MV-4-11 (cell line): ENCODE data around the gene MLLT11.
A peak's percentile ranks its signal among the peaks of the same experiment; 100 is the strongest.

Experiments
- DNase-seq: peaks from one replicate; lab custom pipeline; 2025; lab: John Stamatoyannopoulos, UW

MLLT11 gene, protein sequence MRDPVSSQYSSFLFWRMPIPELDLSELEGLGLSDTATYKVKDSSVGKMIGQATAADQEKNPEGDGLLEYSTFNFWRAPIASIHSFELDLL

DNA sequence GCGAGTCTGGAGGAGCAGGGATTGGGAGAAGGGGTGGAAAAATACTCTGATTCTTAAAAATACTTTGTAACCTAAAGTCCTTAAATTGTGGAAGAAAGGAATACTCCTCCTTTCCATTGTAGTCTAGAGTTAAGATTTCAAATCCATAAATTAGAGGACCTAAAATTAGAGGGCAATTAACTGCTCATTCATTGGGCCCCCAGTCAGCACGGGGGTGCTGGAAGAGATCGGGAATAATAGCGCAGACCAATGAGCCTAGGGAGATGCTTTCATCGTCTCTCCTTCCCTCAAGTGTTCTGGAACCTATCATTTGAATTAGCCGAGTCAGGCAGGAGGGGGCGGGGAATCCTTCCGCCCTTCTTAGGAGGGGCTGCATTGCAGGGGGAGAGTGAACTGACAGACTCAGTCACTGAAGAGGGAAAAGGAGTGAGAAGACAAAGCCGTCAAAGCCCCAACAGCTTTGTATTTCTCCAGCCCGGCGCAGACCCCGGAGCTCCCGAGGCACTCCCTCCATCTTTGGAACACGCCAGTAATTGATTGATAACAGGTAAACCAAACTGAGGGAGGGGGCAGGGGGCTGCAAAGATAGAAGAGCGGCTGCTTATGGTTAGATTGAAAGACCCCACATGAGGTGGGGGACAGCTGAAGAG is at the start of gene MLLT11:
Gene MLLT11, plus strand, starts transcription at position 391 of the 650 bp plus-strand sequence. CDS start 6,828 bp downstream, outside the sequence.
- DNase-seq, result no peak

DNA sequence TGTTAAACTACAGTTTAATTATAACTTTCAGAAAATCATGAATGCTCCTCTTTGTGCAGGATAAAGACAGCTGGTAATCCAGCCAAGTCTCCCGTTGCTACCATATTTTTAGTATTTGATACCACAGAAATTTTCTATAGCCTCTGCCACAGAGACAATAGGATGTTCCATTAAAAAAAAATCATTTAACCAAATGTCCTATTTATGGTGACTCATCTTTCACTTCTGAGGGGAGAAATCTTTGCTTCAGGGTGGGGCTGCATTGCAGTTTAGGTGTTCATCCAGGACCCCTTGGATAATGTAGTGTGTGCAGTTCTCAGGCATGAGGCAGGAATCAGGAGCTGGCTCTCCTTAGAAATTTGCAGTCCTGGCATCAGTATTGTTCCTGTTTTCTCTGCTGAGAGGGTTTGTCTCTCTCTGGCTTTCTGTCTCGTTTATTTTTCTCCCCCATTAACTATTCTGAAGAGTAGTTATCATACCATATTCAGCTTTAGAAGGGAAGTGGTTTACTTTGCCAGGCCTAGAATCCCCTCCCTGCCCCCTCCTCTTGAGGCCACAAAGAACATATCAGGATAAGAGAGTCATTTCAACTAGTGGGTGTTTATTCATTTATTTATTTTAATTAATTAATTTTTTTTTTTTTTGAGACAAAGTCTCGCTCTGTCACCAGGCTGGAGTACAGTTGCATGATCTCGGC is 48.9 kb upstream of the MLLT11 start:
- DNase-seq, result peak; percentile 7

DNA sequence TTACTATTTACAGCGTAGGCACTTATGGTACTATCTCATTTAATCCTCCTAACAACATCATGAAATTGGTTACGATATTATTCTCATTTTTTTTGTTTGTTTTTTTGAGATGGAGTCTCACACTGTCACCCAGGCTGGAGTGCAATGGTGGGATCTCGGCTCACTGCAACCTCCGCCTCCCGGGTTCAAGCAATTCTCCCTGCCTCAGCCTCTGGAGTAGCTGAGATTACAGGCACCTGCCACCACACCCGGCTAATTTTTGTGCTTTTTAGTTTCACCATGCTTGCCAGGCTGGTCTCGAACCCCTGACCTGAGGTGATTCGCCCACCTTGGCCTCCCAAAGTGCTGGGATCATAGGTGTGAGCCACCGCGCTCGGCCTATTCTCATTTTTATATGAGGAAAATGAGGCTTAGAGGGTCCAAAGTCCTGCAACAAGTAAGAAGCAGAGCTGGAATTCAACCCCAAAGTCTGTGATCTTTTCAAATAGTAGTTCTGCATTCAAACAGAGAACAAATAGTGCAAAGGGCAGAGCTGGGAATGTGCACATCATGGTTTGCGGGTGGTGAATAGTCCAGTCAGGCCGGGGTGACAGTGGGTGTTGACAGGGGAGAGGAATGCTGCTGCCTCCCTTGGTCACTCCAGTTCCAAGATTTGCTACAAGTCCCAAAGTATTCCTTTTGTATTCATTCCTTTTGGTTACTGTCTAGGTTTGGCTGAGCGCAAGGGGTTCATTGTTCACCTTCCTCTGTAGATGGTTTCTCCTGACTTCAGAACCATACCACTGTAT is 47.3 kb upstream of the MLLT11 start:
- no peak for DNase-seq

DNA sequence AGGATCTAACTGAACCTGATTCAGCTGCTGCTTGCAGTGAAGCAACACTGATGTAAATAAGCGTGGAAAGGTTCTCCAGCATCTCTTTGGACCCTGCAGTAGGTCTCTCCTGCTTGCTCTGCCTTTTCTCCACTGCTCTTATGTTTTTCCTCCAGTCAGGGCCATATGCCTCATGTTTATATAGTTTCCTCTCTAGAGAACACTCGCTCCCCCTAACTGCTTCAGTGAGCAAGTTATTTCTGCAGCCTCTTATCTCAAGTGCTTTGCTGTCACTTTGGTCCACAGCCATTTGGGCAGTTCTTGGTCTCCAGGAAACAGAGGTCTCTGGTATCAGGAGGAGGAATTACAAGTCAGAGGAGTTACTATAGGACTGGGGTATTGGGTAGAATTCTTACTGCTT is 46.7 kb upstream of the MLLT11 start:
- DNase-seq, result no peak

DNA sequence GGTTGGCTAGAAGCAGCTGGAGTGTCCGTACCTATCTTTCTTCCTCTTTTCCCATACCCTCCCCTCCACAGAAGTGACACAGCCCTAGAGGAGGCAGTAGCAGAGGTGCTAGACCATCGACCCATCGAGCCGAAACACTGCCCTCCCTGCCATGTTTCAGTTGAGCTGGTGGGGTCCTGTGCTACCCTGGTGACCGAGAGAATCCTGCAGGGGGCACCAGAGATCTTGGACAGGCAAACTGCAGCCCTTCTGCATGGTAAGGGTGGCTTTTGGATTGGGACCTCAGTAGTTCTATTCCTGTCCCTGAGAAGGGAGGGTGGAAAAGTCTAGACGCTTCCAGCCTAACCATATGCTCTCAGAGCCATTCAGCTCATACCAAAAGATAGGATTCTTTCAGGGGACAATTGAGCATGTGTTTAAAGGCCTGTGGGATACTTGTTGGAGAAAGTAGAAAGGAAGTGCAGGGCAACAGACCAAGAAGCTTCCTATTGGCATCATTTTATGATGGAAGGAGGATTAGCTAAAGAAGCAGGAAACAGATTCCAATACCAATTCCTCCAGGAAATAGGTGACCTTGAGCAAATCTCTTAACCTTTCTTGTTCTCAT is 35.6 kb upstream of the MLLT11 start:
- peak; percentile 64 for DNase-seq

DNA sequence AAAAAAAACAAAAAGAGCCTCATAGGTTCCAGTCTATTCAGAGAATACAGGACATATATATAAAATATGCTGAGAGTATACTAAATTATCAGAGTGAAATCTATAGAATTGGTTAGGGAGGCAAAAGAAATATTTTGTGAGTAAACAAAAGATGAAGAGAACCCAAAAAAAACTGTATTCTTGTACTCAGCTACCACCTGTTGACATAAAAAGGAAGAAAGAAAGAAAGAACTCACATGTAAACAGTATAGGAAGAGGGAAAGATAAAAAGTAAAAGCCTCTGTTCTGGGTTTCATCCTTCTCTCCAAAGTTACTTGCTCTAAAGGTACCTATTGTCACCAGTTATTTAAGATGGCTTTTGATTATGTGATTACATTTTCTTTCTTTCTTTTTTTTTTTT is 33.7 kb upstream of the MLLT11 start:
- no peak for DNase-seq

DNA sequence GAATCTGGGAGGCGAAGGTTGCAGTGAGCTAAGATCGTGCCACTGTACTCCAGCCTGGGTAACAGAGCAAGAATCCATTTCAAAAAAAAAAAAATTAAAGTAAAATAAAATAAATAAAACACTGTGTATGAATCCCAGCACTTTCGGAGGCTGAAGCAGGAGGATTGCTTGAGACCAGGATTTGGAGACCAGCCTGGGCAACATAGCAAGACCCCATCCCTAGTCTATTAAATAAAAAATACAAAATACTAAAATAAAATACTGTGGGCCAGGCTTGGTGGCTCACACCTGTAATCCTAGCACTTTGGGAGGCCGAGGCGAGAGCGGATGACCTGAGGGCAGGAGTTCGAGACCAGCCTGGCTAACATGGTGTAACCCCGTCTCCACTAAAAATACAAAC is 28.0 kb upstream of the MLLT11 start:
- DNase-seq, result no peak

DNA sequence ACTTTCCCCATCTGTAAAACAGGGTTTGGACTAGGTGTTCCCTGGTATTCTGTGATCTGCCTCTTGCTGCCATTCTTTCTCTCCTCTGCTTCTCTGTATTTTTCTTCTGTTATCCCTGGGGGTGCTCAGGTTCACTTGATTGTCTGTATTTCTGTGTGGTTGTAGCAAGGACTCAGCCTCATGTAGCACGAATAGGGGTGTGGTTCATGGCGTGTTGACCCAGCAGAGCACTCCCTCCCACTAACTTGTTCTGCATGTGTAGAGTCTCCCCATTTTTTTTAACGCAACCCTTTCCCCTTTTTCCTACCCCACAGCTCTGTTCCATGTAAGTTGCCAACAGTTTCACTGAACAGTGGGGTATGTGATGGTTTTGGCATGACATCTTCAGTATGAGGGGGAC is 25.0 kb upstream of the MLLT11 start:
- DNase-seq, result no peak

DNA sequence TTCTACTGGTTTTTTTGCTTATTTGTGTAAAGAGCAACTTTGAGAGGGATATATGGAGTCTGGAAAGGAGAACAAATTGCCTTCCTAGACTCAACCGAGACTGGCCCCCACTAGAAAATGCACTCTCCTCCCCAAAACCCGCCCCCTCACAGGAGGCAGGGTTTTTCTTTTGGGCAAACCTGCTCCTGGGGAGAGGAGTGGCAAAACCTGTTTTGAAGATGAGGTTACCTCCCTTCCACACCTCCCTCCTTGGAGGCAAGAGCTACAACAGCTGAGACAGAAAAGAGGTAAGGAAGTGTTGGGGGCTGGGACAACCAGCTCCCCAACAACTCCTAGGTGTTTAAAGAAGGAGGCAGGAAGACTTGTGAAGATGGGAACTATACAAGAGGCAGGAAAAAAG is 23.8 kb upstream of the MLLT11 start, which contains the start of gene BNIPL:
Gene BNIPL, plus strand, starts transcription at position 231 of the 400 bp plus-strand sequence. Its CDS starts 140 bp downstream, at position 371.
- no peak for DNase-seq

DNA sequence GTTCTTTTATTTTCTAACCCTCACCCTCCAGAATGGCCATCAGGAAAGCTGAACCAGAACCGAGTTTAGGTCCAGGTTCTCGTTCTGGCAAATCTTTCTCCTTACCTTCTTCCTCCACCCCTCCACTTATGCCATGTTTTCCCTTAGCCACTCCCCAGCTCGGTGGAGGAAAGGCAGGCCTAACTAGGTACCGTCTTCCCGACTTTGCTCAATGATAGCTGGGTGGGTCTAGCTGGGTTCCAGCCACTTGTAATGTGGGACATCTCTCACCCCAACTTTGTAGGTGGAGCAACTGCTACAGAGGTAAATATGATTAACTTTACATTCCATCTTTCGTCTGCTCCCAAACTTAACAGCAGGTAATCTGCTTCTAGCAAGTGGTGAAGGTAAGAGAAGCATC is 23.2 kb upstream of the MLLT11 start:
- DNase-seq, result no peak

DNA sequence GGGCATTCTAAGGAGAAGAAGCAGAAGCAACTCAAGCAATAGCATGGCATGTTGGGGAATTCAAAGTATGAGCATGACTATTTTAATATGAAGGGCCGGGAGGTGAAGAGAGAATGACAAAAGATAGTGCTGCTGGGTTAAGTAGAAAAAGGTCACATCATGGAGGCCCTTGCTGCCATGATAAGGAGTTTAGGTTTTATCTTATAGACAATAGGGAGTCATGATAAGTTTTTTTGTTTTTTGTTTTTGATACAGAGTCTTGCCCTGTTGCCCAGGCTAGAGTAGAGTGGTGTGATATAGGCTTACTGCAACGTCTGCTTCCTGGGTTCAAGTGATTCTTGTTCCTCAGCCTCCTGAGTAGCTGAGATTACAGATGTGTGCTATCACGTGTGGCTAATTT is 20.7 kb upstream of the MLLT11 start:
- DNase-seq, result no peak

DNA sequence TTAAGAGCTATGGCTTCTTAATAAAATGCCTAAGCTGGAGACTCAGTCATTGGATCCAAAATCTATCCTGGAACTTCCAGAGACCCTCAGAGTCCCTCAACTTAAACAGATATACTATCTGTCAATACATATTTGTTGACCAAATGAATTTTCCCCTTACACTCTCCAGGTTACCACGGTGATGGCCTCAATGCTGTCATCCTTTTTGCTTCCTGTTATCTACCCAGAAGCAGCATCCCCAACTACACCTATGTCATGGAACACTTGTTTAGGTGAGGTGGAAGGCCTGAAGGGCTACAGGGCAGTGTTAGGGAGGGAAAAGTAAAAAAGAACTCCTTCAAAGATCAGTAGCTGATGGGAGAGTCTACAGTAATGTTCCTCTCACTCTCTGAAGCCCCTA is 17.0 kb upstream of the MLLT11 start:
- DNase-seq, result no peak

DNA sequence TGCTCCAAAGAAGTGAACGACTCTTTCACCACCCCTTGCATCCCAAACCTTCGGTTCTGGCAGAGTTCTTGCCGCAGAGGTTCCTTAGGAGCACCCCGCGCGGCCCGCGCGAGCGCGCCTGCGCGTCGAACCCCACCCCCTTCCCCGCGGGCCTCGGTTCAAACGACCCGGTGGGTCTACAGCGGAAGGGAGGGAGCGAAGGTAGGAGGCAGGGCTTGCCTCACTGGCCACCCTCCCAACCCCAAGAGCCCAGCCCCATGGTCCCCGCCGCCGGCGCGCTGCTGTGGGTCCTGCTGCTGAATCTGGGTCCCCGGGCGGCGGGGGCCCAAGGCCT is 12.6 kb upstream of the MLLT11 start, which contains the start of gene C1orf56:
Gene C1orf56, plus strand, starts transcription at position 161 of the 334 bp plus-strand sequence. Its CDS starts 97 bp downstream, at position 258.
- no peak for DNase-seq

DNA sequence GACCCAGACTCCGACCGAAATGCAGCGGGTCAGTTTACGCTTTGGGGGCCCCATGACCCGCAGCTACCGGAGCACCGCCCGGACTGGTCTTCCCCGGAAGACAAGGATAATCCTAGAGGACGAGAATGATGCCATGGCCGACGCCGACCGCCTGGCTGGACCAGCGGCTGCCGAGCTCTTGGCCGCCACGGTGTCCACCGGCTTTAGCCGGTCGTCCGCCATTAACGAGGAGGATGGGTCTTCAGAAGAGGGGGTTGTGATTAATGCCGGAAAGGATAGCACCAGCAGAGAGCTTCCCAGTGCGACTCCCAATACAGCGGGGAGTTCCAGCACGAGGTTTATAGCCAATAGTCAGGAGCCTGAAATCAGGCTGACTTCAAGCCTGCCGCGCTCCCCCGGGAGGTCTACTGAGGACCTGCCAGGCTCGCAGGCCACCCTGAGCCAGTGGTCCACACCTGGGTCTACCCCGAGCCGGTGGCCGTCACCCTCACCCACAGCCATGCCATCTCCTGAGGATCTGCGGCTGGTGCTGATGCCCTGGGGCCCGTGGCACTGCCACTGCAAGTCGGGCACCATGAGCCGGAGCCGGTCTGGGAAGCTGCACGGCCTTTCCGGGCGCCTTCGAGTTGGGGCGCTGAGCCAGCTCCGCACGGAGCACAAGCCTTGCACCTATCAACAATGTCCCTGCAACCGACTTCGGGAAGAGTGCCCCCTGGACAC is 12.1 kb upstream of the MLLT11 start:
- peak; percentile 44 for DNase-seq

DNA sequence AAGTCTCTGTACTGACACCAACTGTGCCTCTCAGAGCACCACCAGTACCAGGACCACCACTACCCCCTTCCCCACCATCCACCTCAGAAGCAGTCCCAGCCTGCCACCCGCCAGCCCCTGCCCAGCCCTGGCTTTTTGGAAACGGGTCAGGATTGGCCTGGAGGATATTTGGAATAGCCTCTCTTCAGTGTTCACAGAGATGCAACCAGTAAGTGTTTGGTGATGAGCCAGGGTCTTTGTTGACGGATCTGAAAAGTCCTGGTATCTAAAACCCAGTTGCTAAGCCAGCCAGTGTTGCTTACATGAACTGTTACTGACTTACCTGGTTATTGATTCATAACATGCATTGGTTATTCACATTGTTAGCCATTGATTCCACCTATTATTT is 11.6 kb upstream of the MLLT11 start:
- no peak for DNase-seq

DNA sequence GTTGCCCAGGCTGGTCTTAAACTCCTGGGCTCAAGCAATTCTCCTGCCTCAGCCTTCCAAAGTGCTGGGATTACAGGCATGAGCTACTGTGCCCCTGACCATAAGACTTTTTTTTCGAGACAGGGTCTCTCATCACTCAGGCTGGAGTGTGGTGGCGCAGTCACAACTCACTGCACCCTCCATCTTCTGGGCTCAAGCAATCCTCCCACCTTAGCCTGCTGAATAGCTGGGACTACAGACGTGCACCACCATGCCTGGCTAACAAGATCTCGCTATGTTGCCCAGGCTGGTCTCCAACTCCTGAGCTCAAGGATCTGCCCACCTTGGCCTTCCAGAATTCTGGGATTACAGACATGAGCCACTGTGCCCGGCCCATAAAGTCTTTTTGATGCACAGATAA is 10.7 kb upstream of the MLLT11 start:
- DNase-seq, result no peak

DNA sequence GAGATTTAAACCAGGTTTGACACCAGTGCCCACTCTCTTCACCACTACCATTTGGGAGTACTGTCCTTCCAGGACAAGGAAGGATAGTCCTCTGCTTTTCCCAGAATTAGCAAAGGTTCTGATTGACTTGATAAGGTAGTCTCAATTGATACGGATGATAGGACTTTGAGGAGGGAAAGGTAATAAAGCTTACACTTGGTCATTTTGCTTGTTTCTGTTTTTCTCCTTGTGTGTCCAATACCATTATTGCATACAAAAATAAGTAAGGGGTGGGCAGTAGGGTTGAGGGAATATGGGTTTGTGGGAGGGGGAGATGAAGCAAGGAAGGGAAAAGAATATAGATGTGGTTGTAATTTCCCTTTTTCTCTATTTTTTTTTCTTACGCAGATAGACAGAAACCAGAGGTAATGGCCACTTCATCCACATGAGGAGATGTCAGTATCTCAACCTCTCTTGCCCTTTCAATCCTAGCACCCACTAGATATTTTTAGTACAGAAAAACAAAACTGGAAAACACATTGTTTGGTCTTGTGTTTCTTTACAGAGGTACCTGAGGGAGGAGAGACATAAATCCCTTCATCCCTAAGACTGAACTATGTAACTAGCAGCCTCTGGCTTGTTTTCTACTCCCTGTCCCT is 10.0 kb upstream of the MLLT11 start:
- DNase-seq, result no peak

DNA sequence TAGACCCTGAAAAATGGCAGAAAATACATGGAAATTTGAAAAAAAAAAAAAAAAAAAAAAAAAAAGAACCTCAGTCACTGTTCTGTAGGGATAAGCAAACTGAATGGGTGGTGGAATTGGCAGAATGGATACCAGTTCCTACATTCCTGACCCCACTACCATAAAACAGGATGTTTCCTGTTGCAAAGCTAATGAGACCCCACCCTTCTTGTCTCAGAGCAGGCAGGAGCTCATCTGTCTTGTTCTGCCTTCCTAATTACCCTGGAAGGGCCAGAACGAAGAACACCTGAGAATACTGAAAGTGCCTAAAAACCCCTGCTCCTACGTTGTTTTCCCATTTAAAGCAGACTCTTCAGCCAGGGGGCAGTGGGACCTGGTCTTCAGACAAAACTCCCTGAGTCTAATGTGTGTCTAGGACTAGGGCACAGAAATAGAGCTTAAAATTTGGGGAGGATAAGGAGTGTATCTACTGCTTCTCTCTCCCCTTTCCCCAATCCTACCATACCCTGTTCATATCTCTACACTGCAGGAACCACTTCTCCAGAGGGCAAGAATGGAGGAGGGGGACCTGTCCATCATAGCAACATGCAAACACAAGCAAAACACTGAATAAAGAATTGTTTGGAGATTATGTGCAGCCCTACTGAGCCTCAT is 8.7 kb upstream of the MLLT11 start:
- no peak for DNase-seq

DNA sequence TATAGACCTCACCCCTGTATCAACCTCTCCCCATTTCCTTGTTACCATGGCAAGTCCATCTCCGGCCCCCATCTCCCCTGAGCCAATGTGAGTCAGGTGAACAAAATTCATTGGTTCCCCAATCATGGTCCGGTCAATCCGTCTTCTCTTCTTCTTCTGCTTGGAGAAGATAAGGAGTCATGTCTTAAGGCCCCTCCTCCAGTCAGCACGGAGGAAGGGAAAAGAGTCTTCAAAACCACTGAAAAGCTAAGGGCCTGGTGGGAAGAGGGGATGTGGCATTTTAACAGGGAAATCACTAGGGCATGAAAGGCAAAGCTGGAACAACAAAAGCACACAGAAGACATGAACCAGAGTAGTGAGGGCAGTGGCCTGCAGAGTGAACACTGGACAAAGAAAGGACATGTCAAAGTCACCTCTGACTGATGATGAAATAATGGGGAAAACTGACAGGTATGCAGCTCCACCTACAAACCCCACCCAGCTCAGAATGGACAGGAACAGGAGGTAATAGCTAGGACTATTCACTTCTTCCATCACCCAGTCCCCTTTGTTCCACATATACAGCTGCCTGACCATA is 5.1 kb upstream of the MLLT11 start:
- no peak for DNase-seq

DNA sequence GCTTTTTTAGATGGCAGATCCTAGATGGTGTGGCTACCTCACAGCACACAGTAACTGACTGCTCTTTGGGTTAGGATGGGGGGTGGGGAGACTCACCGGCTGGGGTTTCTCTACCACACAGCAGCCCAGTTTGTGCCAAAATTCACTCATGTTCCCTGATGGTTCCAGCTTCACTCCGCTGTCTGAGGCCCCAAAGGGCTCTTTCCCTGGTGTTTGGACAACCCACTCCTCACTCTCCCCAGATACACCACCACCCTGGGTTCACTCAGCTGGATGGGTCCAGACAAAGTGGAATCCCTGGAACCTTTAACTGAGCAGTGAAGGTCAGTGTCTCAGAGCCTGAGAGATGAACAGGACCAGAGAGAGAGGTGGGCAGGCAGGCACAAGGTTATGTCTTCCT is 4.6 kb upstream of the MLLT11 start:
- DNase-seq, result no peak
